K562 (cell line): ENCODE results near the gene SOST. TPM values are rescaled to one million over a fixed set of nuclear protein-coding genes. Genes with fewer than 3 reads are reported as not detected.
A peak's percentile ranks its signal among the peaks of the same experiment; 100 is the strongest.

ENCODE experiments used
- ATF1 ChIP-seq, 2 experiments: fragments of 450-650 bp in 1 of 2; IDR thresholded peaks; 2 replicates each; pipeline ENCODE4 v1.6.1; 2016; ENCODE audit warnings: missing compliant biosample characterization in 1 of 2, missing genetic modification characterization in 1 of 2
- ATF3 ChIP-seq, 2 experiments: fragments of 450-650 bp in 1 of 2; sonication (generic) in 1 of 2; formaldehyde crosslinking in 1 of 2; IDR thresholded peaks in 1 of 2; conservative IDR thresholded peaks in 1 of 2; 2 replicates each; pipeline versions ENCODE4 v1.6.1 to v1.8.1; 2016 to 2023; ENCODE audit warnings: mild to moderate bottlenecking in 2 of 2, moderate library complexity in 2 of 2, inconsistent platforms in 1 of 2, missing genetic modification reagents in 1 of 2
- CREM ChIP-seq: IDR thresholded peaks from 2 replicates; pipeline ENCODE4 v1.6.1; 2014; ENCODE audit warnings: antibody characterized with exemption, low read depth
- CTBP1 ChIP-seq: fragments of 450-650 bp; IDR thresholded peaks from 2 replicates; pipeline ENCODE4 v1.6.1; 2016; ENCODE audit warnings: borderline replicate concordance
- CXXC5 ChIP-seq: fragments of 250-450 bp; sonication (Bioruptor Pico); IDR thresholded peaks from 2 replicates; pipeline ENCODE4 v1.8.0; 2022; ENCODE audit warnings: inconsistent platforms, mild to moderate bottlenecking, moderate library complexity
- HDAC1 ChIP-seq, 2 experiments: fragments of 450-650 bp; IDR thresholded peaks; 2 replicates each; pipeline ENCODE4 v1.6.1; 2016 to 2017; ENCODE audit warnings: inconsistent platforms in 1 of 2, mild to moderate bottlenecking in 1 of 2, moderate library complexity in 1 of 2
- HEY1 ChIP-seq: fragments of 250-450 bp; sonication (Bioruptor Pico); IDR thresholded peaks from 2 replicates; pipeline ENCODE4 v1.5.0; 2020; ENCODE audit warnings: mild to moderate bottlenecking, moderate library complexity, borderline replicate concordance
- HMG20B ChIP-seq: fragments of 250-450 bp; sonication (Bioruptor Pico); IDR thresholded peaks from 2 replicates; pipeline ENCODE4 v1.5.0; 2021; ENCODE audit warnings: mild to moderate bottlenecking
- MAZ ChIP-seq, 2 experiments: fragments of 450-650 bp in 1 of 2; sonication (generic) in 1 of 2; formaldehyde crosslinking; IDR thresholded peaks in 1 of 2; conservative IDR thresholded peaks in 1 of 2; 2 replicates each; pipeline versions ENCODE4 v1.4.0 to v1.5.0; 2020; ENCODE audit warnings: mild to moderate bottlenecking in 1 of 2, missing genetic modification reagents in 1 of 2
- MEF2A ChIP-seq: IDR thresholded peaks from 2 replicates; pipeline ENCODE4 v1.6.1; 2011; ENCODE audit warnings: low read depth, mild to moderate bottlenecking, low read length, moderate library complexity; ENCODE audit not compliant: control insufficient read depth
- MTA3 ChIP-seq: fragments of 450-650 bp; formaldehyde crosslinking; IDR thresholded peaks from 2 replicates; pipeline ENCODE4 v1.6.1; 2017; ENCODE audit warnings: mild to moderate bottlenecking, borderline replicate concordance
- NCOA6 ChIP-seq: fragments of 450-650 bp; IDR thresholded peaks from 2 replicates; pipeline ENCODE4 v1.6.1; 2017; ENCODE audit warnings: mild to moderate bottlenecking
- PURB ChIP-seq: sonication (generic); formaldehyde crosslinking; IDR thresholded peaks from 2 replicates; pipeline ENCODE4 v1.9.0; 2021; ENCODE audit warnings: low read depth, mild to moderate bottlenecking, missing genetic modification reagents
- RBM22 ChIP-seq: fragments of 200-400 bp; formaldehyde crosslinking; IDR thresholded peaks from 2 replicates; pipeline ENCODE4 v1.6.1; 2018; ENCODE audit warnings: low read length, low read depth; ENCODE audit not compliant: poor library complexity, severe bottlenecking
- RBM39 ChIP-seq: fragments of 200-400 bp; formaldehyde crosslinking; optimal IDR thresholded peaks from 2 replicates; pipeline ENCODE3; 2018; ENCODE audit warnings: low read depth, low read length
- SMC3 ChIP-seq: conservative IDR thresholded peaks from 2 replicates; pipeline ENCODE4 v1.6.1; 2011; ENCODE audit warnings: low read depth, low read length, improper control_type of control experiment; ENCODE audit not compliant: insufficient read depth
- TEAD1 ChIP-seq, 2 experiments: fragments of 450-650 bp in 1 of 2; sonication (generic) in 1 of 2; formaldehyde crosslinking; IDR thresholded peaks; 2 replicates each; pipeline versions ENCODE4 v1.4.0 to v1.8.0; 2020 to 2022; ENCODE audit warnings: mild to moderate bottlenecking in 2 of 2, missing genetic modification reagents in 1 of 2
- YBX1 ChIP-seq: fragments of 450-650 bp; IDR thresholded peaks from 2 replicates; pipeline ENCODE4 v1.7.1; 2016; ENCODE audit warnings: mild to moderate bottlenecking
- ZBTB1 ChIP-seq: sonication (generic); formaldehyde crosslinking; IDR thresholded peaks from 2 replicates; pipeline ENCODE4 v1.8.1; 2023; ENCODE audit warnings: missing genetic modification reagents, low read depth, mild to moderate bottlenecking, borderline replicate concordance
- ZBTB17 ChIP-seq: fragments of 450-650 bp; formaldehyde crosslinking; IDR thresholded peaks from 2 replicates; pipeline ENCODE4 v1.4.0; 2020; ENCODE audit warnings: mild to moderate bottlenecking
- ZBTB9 ChIP-seq: fragments of 450-650 bp; formaldehyde crosslinking; IDR thresholded peaks from 2 replicates; pipeline ENCODE4 v1.4.0; 2020; ENCODE audit warnings: mild to moderate bottlenecking, moderate library complexity
- ZFP1 ChIP-seq: fragments of 450-650 bp; formaldehyde crosslinking; IDR thresholded peaks from 2 replicates; pipeline ENCODE4 v1.4.0; 2020; ENCODE audit warnings: mild to moderate bottlenecking, mixed read lengths
- ZFP36 ChIP-seq: fragments of 150-350 bp; IDR thresholded peaks from 2 replicates; pipeline ENCODE4 v1.6.1; 2018; ENCODE audit warnings: low read length, low read depth; ENCODE audit not compliant: partially characterized antibody
- ZNF24 ChIP-seq: fragments of 450-650 bp; IDR thresholded peaks from 2 replicates; pipeline ENCODE4 v1.6.1; 2016
- ZSCAN29 ChIP-seq: fragments of 450-650 bp; IDR thresholded peaks from 2 replicates; pipeline ENCODE4 v1.6.1; 2017
- ZZZ3 ChIP-seq: fragments of 450-650 bp; IDR thresholded peaks from 2 replicates; pipeline ENCODE4 v1.6.1; 2016; ENCODE audit warnings: antibody characterized with exemption, mild to moderate bottlenecking, moderate library complexity
- polyA plus RNA-seq, 8 experiments: library from polyadenylated mRNA; depleted of rRNA in 4 of 8; stranded (reverse) in 5 of 8; unstranded in 3 of 8; fragments of >200 nt; fragmentation: Nextera tagmentation in 2 of 8; fragmentation: Illumina TruSeq in 1 of 8; extraction: Ambion mirVana in 2 of 8; extraction: Trizol in 1 of 8; gene quantifications; 2 replicates each; pipeline versions ENCODE4 v1.2.1 to v1.2.3, GENCODE V29; 2011 to 2014; ENCODE audit warnings: inconsistent platforms in 1 of 8, missing spikeins in 1 of 8
- total RNA-seq, 7 experiments: library from RNA; depleted of rRNA in 6 of 7; stranded (reverse); fragments of >200 nt in 6 of 7; fragmentation: Illumina TruSeq in 2 of 7; extraction: Trizol in 2 of 7; gene quantifications; 2 replicates each; pipeline versions ENCODE4 v1.2.1 to v1.2.3, GENCODE V29; 2011 to 2021; ENCODE audit warnings: low replicate concordance in 1 of 7
- TF ChIP-seq, protein P1 (sequence below): fragments of 250-450 bp; sonication (Bioruptor Pico); IDR thresholded peaks from 2 replicates; pipeline ENCODE4 v1.4.0; 2020; ENCODE audit warnings: borderline replicate concordance

Gene SOST
- total and polyA plus RNA-seq, 9 of the 15 experiments (the other 6 are each of a cell fraction or from before 2014, with no cell fraction given) = not detected

DNA sequence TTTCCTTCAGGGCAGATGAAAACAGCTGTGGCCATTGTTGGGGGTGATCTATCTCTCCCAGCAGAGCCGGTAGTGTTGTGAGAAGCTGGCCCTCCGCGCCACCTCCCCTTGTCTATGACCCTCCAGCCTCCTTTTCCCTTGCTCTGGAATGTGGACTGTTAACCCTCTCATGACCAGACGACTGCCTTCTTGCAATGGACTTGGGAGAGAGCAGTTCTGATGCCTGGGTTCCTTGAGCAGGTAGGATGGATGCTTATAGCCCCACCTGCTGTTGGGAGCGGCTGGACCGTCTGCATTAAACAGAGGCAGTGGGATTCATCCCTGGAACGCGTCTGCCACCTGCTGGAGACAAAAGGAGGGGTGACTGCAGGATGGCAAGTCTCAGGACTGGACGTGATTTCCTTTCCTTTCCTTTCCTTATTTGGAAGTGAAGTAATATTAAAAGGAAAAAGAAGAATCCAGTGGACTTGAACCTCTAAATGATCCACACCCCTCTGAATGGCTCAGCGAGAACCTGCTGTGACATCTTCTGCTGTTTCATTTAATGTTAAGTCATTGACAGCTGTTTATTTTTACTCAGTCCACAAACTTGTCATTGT, 1.8 kb upstream of the SOST start (continued):
- 0 out of 2 replicates have a peak, but pooled peaks have one; percentile 29 for TF ChIP-seq HEY1 (CRISPR knock-in tag)
- no peak for TF ChIP-seq TEAD1 (CRISPR knock-in tag; IDR thresholded peaks at IDR 0.05)
- no peak for TF ChIP-seq ATF3 (IDR thresholded peaks at IDR 0.05)
- TF ChIP-seq ATF3 (CRISPR knock-in tag; conservative IDR thresholded peaks at IDR 0.05) = no peak
- TF ChIP-seq MTA3 = peak; percentile 40; the same call in 1 of the 2 replicates
- peak; percentile 49; the same call in 1 of the 2 replicates for TF ChIP-seq CREM
- TF ChIP-seq ZNF24 = peak; percentile 40; the same call in 1 of the 2 replicates
- TF ChIP-seq, protein P1, sequence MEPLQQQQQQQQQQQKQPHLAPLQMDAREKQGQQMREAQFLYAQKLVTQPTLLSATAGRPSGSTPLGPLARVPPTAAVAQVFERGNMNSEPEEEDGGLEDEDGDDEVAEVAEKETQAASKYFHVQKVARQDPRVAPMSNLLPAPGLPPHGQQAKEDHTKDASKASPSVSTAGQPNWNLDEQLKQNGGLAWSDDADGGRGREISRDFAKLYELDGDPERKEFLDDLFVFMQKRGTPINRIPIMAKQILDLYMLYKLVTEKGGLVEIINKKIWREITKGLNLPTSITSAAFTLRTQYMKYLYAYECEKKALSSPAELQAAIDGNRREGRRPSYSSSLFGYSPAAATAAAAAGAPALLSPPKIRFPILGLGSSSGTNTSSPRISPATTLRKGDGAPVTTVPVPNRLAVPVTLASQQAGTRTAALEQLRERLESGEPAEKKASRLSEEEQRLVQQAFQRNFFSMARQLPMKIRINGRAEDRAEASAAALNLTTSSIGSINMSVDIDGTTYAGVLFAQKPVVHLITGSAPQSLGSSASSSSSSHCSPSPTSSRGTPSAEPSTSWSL (CRISPR knock-in tag) = no peak
- TF ChIP-seq PURB (CRISPR knock-in tag) = no peak
- no peak for TF ChIP-seq MEF2A
- peak in 1 of 2 experiments; percentile 58; a peak in 2 of 4 replicates for TF ChIP-seq MAZ (CRISPR knock-in tag; conservative IDR thresholded peaks at IDR 0.05 in 1 of 2, IDR thresholded peaks at IDR 0.05 in 1 of 2)
- TF ChIP-seq YBX1 = no peak
- TF ChIP-seq ZBTB9 (CRISPR knock-in tag) = no peak
- no peak for TF ChIP-seq ATF1 (CRISPR knock-in tag; IDR thresholded peaks at IDR 0.05)
- TF ChIP-seq ATF1 (tag; IDR thresholded peaks at IDR 0.05) = no peak
- TF ChIP-seq ZSCAN29 = no peak
- TF ChIP-seq CTBP1 = peak; percentile 81
- TF ChIP-seq ZBTB1 (CRISPR knock-in tag) = no peak
- TF ChIP-seq CXXC5 (CRISPR knock-in tag) = no peak
- TF ChIP-seq RBM22 = no peak
- no peak for TF ChIP-seq RBM39
- no peak for TF ChIP-seq NCOA6
- no peak for TF ChIP-seq HDAC1 (IDR thresholded peaks at IDR 0.05)
- peak; percentile 37 for TF ChIP-seq ZFP36
- TF ChIP-seq HMG20B (CRISPR knock-in tag) = no peak
- no peak for TF ChIP-seq ZZZ3
- TF ChIP-seq SMC3 = peak; percentile 100
- TF ChIP-seq ZBTB17 = no peak
- TF ChIP-seq ZFP1 (CRISPR knock-in tag) = no peak
